Pancreas (tissue), 10 donors: ENCODE data around the gene PVALB. TPM values are rescaled to one million over a fixed set of nuclear protein-coding genes. Genes with fewer than 3 reads are reported as not detected.

Source experiments
- ATAC-seq, 4 donors: fragments of 200-7000 bp; cut with Tn5 transposase; one replicate each; pipeline versions ENCODE4 v1.8.0 to v1.9.1; 2020; ENCODE audit warnings: mild to moderate bottlenecking in 4 of 4, moderate library complexity in 4 of 4
- DNase-seq, 6 donors: peaks; one replicate each; pipeline ENCODE4 v3.0.0-alpha.2; 2020
- FAIRE-seq: peaks from 2 replicates; lab custom pipeline; 2012; peaks lifted over from hg19 to GRCh38; lab: Jason Lieb, UNC
- H3K27ac ChIP-seq, 4 donors: fragments of 200-600 bp; sonication (generic); 1 replicate in 3 of 4; 2 replicates in 1 of 4; pipeline versions ENCODE4 v1.5.0 to v1.8.0; 2020
- H3K27me3 ChIP-seq, 4 donors: fragments of 200-600 bp; one replicate each; pipeline ENCODE4 v1.8.0; 2021
- H3K36me3 ChIP-seq, 3 donors: fragments of 200-600 bp; sonication (generic) in 1 of 3; one replicate each; pipeline versions ENCODE4 v1.5.0 to v1.8.0; 2020 to 2021
- H3K4me1 ChIP-seq, 3 donors: fragments of 200-600 bp; one replicate each; pipeline ENCODE4 v1.8.0; 2021
- H3K4me3 ChIP-seq, 4 donors: fragments of 200-600 bp; sonication (generic) in 2 of 4; one replicate each; pipeline versions ENCODE4 v1.5.0 to v1.8.0; 2020 to 2021
- H3K9me3 ChIP-seq, 4 donors: fragments of 200-600 bp; one replicate each; pipeline ENCODE4 v1.8.0; 2021
- CTCF ChIP-seq, 4 donors: fragments of 200-600 bp; sonication (generic) in 3 of 4; IDR thresholded peaks; one replicate each; pipeline versions ENCODE4 v1.5.0 to v1.8.0; 2021; ENCODE audit warnings: antibody characterized with exemption in 4 of 4
- WGBS, 2 donors: extraction: QIAGEN DNeasy Blood & Tissue Kit; methylation state at CpG; one replicate each; pipeline ENCODE4 v1.1.7; 2013; 5-methylcytosine and 5-hydroxymethylcytosine counted together
- intact Hi-C, 3 donors: fragments of 100-400 bp; cut with DNase I; formaldehyde crosslinking; loops; one replicate each; pipeline versions ENCODE4 v1.11.1 to v1.14.2; 2022
- polyA plus RNA-seq, 2 donors: library from polyadenylated mRNA; stranded (reverse); fragments of 200-250 nt; gene quantifications; one replicate each; pipeline ENCODE4 v1.2.3, GENCODE V29; 2013
- total RNA-seq, 6 donors: library from RNA; stranded (reverse); fragmentation: NEBNext Ultra II Directional in 4 of 6; extraction: Animal tissue kit (Norgen Biotek cat#: 25700) in 4 of 6; gene quantifications; one replicate each; pipeline versions ENCODE4 v1.2.1 to v1.2.4, GENCODE V29; 2021 to 2023
- donor health status: healthy with polysubstance abuse.
- donor health status: DM: no; HTN: no; CAD: no; lungs with moderate emphysema.
- donor health status: DM: no; HTN: no; CAD: no.
- donor health status: control.
- donor health status: control.
- donor health status: Bipolar disorder and iron deficiency.
- donor health status: DM: yes; HTN: yes; CAD: no.
- donor health status: DM: no; HTN: no; CAD: no.
- donor health status: DM: no; HTN: no; CAD: no.
- donor health status: DM: yes; HTN: yes; CAD: no.

PVALB gene
- total and polyA plus RNA-seq, 8 donors: 0.54 TPM; not detected in 7

GRCh38 chr22:36762687-36763260 is 54.1 kb downstream of the PVALB start:
- TF ChIP-seq CTCF (IDR thresholded peaks at IDR 0.05): no peak
- intact Hi-C loops: loop anchor here in 2 of 3 donors (10.0 kb wide), 2 partner anchors 208 to 218 kb away; no protein-coding TSS in a partner anchor
- Histone ChIP-seq H3K9me3 (no peaks in the 10 kb centered on the region), H3K4me1 (peaks cover 0 to 6% (median 5%) of the 10 kb centered on the region in 3 donors), H3K4me3 (no peak overlapping the region), H3K27ac (no peak overlapping the region), H3K36me3 (peaks cover 0 to 11% (median 0%) of the 10 kb centered on the region in 3 donors), H3K27me3 (no peaks in the 10 kb centered on the region)
- 82 to 84% methylated on average over 17 of the region's 17 CpGs for WGBS, 2 donors
- DNase-seq (peak in 1 of 6 donors; percentile 49), ATAC-seq (no peak), FAIRE-seq (no peak)

GRCh38 chr22:36761553-36762240 is 55.1 kb downstream of the PVALB start:
- no peak overlapping the region for H3K4me3 ChIP-seq
- ATAC-seq: peak in 3 of 4 donors; percentile 61 to 70 (median 61)
- intact Hi-C loops: loop anchor here in 2 of 3 donors (10.0 kb wide), 2 partner anchors 207 to 217 kb away; no protein-coding TSS in a partner anchor
- peaks cover 0 to 6% (median 5%) of the 10 kb centered on the region in 3 donors for H3K4me1 ChIP-seq
- DNase-seq: peak in 2 of 6 donors; percentile 46
- H3K9me3 ChIP-seq: no peaks in the 10 kb centered on the region
- H3K36me3 ChIP-seq: peaks cover 0 to 4% (median 0%) of the 10 kb centered on the region in 3 donors
- no peak for TF ChIP-seq CTCF (IDR thresholded peaks at IDR 0.05)
- H3K27ac ChIP-seq: no peak overlapping the region
- FAIRE-seq: no peak
- no peaks in the 10 kb centered on the region for H3K27me3 ChIP-seq
- WGBS, 2 donors: 43 to 45% methylated on average over 10 of the region's 10 CpGs

- FAIRE-seq: no peak
Measured at GRCh38 chr22:36760786-36761185, 56.0 kb downstream of the PVALB start.

DNA sequence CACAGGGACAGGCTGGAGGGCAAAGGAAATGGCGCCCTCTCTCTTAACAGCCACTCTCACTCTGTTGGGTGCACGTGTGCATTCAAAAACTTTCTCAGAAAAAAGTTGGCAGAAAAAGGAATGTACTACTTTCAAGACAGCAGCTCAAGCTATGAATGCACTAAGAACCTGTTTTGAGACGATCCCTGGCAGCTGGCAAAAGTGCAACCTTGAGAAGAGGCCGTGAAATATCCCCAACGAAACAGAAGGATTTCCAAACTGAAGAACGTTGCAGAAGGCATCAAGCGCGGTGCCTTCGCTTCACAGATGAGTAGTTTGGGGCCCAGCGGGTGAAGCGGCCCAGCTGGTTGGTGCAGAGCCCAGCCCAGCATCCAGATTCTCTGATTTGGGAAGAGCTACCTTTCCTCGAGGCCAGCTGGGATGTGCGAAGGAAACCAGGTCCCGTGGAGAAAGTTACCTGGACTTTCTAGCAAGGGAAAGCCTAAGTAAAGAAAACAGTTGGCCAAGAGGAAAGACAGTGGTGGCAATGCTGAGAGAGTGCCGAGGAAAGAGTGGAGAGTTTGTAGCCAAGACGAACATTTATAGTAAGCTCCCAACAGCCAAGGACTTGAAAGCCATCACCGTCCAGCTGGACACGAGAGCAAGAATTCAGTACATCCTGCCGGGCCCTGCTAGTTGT is 57.2 kb downstream of the PVALB start:
- WGBS, 2 donors: 82 to 83% methylated on average over 19 of the region's 19 CpGs
- Histone ChIP-seq H3K4me1 (peaks cover 0 to 6% (median 5%) of the 10 kb centered on the region in 3 donors), H3K9me3 (no peaks in the 10 kb centered on the region), H3K27ac (no peak overlapping the region), H3K27me3 (no peaks in the 10 kb centered on the region), H3K4me3 (no peak overlapping the region), H3K36me3 (peaks cover 0 to 4% (median 0%) of the 10 kb centered on the region in 3 donors)
- ATAC-seq: no peak
- no peak for TF ChIP-seq CTCF (IDR thresholded peaks at IDR 0.05)
- DNase-seq: no peak
- intact Hi-C loops: loop anchor here in 2 of 3 donors (10.0 kb wide), 2 partner anchors 205 to 215 kb away; no protein-coding TSS in a partner anchor
- no peak for FAIRE-seq

More at GRCh38 chr22:36760786-36761185, 56.0 kb downstream of the PVALB start:
- Histone ChIP-seq H3K4me3 (no peak overlapping the region), H3K36me3 (peaks cover 0 to 4% (median 0%) of the 10 kb centered on the region in 3 donors), H3K27me3 (no peaks in the 10 kb centered on the region), H3K4me1 (peaks cover 0 to 6% (median 5%) of the 10 kb centered on the region in 3 donors), H3K9me3 (no peaks in the 10 kb centered on the region), H3K27ac (no peak overlapping the region)
- no peak for DNase-seq
- WGBS, 2 donors: 83 to 85% methylated on average over 11 of the region's 11 CpGs
- intact Hi-C loops: loop anchor here in 2 of 3 donors (10.0 kb wide), 2 partner anchors 206 to 216 kb away; no protein-coding TSS in a partner anchor
- no peak for TF ChIP-seq CTCF (IDR thresholded peaks at IDR 0.05)
- ATAC-seq: no peak
